Activated CD4-positive, CD25-positive, alpha-beta regulatory T cell treated with anti-CD3 and anti-CD28 coated beads, Interleukin-2, amount 50 U/mL, for 24 hours (primary cell): ENCODE results near the gene OR52L1.

Experiments used
- ATAC-seq, 2 donors: fragments of 150-1000 bp; cut with Tn5 transposase; one replicate each; pipeline ENCODE4 v1.10.0; 2021; ENCODE audit warnings: mild to moderate bottlenecking in 1 of 2, moderate library complexity in 1 of 2

The OR52L1 gene

GRCh38 chr11:5938603-5938965 lies 48.2 kb downstream of the OR52L1 start:
- no peak for ATAC-seq

- no peak for ATAC-seq
Measured at GRCh38 chr11:5937868-5938602, 48.8 kb downstream of the OR52L1 start.
